Loucy (cell line): ENCODE results near the gene ELF5.

Experiments
- H2AFZ ChIP-seq: fragments of 200-600 bp; sonication (generic); 2 replicates; pipeline ENCODE4 v1.6.0; 2016; ENCODE audit warnings: antibody characterized with exemption, mild to moderate bottlenecking, low read length, moderate library complexity
- H3F3A ChIP-seq: fragments of 200-600 bp; 2 replicates; pipeline ENCODE4 v1.6.0; 2016; ENCODE audit warnings: antibody characterized with exemption, low read depth, mild to moderate bottlenecking
- H3K27me3 ChIP-seq: fragments of 200-600 bp; sonication (generic); 2 replicates; pipeline ENCODE4 v1.6.1; 2014; ENCODE audit warnings: low read length, mild to moderate bottlenecking; ENCODE audit not compliant: insufficient read depth, poor library complexity, severe bottlenecking
- H3K36me3 ChIP-seq: fragments of 200-600 bp; sonication (generic); 2 replicates; pipeline ENCODE4 v1.6.1; 2016; ENCODE audit warnings: low read length; ENCODE audit not compliant: insufficient read depth
- H3K4me1 ChIP-seq: fragments of 200-600 bp; sonication (generic); 2 replicates; pipeline ENCODE4 v1.5.1; 2014; ENCODE audit warnings: low read length, mild to moderate bottlenecking; ENCODE audit not compliant: insufficient read depth, poor library complexity, severe bottlenecking
- H3K4me2 ChIP-seq: fragments of 200-600 bp; sonication (generic); 2 replicates; pipeline ENCODE4 v1.6.0; 2014; ENCODE audit warnings: antibody characterized with exemption, low read length, low read depth, mild to moderate bottlenecking; ENCODE audit not compliant: poor library complexity, severe bottlenecking
- H3K4me3 ChIP-seq: fragments of 200-600 bp; sonication (generic); 2 replicates; pipeline ENCODE4 v1.5.1; 2014; ENCODE audit warnings: low read length, mild to moderate bottlenecking, mixed read lengths; ENCODE audit not compliant: poor library complexity, severe bottlenecking
- H3K79me2 ChIP-seq: fragments of 200-600 bp; sonication (generic); 2 replicates; pipeline ENCODE4 v1.6.1; 2014; ENCODE audit warnings: low read length; ENCODE audit not compliant: insufficient read depth
- H3K9ac ChIP-seq: fragments of 200-600 bp; sonication (generic); 2 replicates; pipeline ENCODE4 v1.6.0; 2014; ENCODE audit warnings: mild to moderate bottlenecking, low read depth, low read length, moderate library complexity; ENCODE audit not compliant: poor library complexity, severe bottlenecking
- H3K9me2 ChIP-seq: fragments of 200-600 bp; sonication (generic); replicated peaks from 2 replicates; pipeline ENCODE4 v1.6.1; 2016; ENCODE audit warnings: low read depth, low read length, mixed read lengths
- H3K9me3 ChIP-seq: fragments of 200-600 bp; sonication (generic); 2 replicates; pipeline ENCODE4 v1.6.1; 2014; ENCODE audit warnings: mild to moderate bottlenecking, antibody characterized with exemption, low read length, low read depth; ENCODE audit not compliant: insufficient read depth
- H4K20me1 ChIP-seq: fragments of 200-600 bp; sonication (generic); 2 replicates; pipeline ENCODE4 v1.6.0; 2014; ENCODE audit warnings: antibody characterized with exemption, low read length, mild to moderate bottlenecking; ENCODE audit not compliant: insufficient read depth, poor library complexity, severe bottlenecking
- EZH2phosphoT487 ChIP-seq: fragments of 200-600 bp; IDR thresholded peaks from 2 replicates; pipeline ENCODE4 v1.6.1; 2018; ENCODE audit warnings: antibody characterized with exemption, mild to moderate bottlenecking, moderate library complexity, borderline replicate concordance
- TF ChIP-seq, protein P1 (sequence below): fragments of 200-600 bp; sonication (generic); conservative IDR thresholded peaks from 2 replicates; pipeline ENCODE4 v1.5.1; 2014; ENCODE audit warnings: mild to moderate bottlenecking, antibody characterized with exemption, low read length

ELF5 gene

DNA sequence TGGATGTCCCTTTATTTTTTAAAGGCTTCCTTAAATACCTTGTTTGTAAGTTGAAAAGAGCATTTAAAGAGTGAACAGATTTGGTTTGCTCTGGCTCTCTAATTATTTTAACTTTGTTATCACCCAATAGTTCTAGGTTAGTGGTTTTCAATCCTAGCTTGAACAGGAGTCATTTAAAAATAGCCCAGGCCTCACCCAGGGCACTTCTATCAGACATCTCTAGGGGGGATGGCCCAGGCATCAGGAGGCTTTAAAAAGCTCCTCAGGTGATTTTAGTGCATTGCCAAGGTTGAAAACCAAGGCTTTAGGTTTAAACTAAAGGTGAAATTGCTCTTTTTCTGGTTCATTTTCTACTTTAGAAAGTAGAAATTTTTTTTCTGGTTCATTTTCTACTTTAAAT, 66.5 kb downstream of the ELF5 start:
- peaks cover 28% of the 10 kb centered on the region for H3K36me3 ChIP-seq
- no peak for TF ChIP-seq EZH2phosphoT487
- TF ChIP-seq, protein P1, sequence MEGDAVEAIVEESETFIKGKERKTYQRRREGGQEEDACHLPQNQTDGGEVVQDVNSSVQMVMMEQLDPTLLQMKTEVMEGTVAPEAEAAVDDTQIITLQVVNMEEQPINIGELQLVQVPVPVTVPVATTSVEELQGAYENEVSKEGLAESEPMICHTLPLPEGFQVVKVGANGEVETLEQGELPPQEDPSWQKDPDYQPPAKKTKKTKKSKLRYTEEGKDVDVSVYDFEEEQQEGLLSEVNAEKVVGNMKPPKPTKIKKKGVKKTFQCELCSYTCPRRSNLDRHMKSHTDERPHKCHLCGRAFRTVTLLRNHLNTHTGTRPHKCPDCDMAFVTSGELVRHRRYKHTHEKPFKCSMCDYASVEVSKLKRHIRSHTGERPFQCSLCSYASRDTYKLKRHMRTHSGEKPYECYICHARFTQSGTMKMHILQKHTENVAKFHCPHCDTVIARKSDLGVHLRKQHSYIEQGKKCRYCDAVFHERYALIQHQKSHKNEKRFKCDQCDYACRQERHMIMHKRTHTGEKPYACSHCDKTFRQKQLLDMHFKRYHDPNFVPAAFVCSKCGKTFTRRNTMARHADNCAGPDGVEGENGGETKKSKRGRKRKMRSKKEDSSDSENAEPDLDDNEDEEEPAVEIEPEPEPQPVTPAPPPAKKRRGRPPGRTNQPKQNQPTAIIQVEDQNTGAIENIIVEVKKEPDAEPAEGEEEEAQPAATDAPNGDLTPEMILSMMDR: no peak
- peak overlapping the region; percentile 68 for H3K4me3 ChIP-seq
- no peaks in the 10 kb centered on the region for H3K9me2 ChIP-seq
- H3K9me3 ChIP-seq: no peaks in the 10 kb centered on the region
- H3K4me1 ChIP-seq: peaks cover 93% of the 10 kb centered on the region
- no peak overlapping the region for H2AFZ ChIP-seq
- peaks cover 57% of the 10 kb centered on the region for H4K20me1 ChIP-seq
- H3K4me2 ChIP-seq: peak overlapping the region; percentile 81
- H3K79me2 ChIP-seq: peaks cover 95% of the 10 kb centered on the region
- H3F3A ChIP-seq: peaks cover 10% of the 10 kb centered on the region
- no peaks in the 10 kb centered on the region for H3K27me3 ChIP-seq
- H3K9ac ChIP-seq: peak overlapping the region; percentile 65

DNA sequence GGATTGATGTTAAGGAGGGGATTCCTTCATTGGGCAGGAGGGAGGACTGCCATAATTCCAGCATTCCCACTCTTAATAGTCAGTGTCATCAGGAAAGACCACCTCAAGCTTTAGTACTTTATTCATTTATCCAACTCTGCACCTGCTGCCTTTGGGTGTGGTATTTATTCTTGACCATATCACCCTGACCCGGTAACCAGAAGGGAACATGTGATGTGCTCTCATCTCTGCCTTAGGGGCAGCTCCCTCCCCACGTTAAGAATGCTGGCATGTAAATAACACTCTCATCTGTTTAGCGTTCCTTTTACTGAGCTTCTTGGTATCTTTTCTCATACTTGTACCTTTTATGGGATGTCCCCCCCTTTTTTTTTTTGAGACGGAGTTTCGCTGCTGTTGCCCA, 67.2 kb downstream of the ELF5 start:
- Histone ChIP-seq H3K27me3 (no peaks in the 10 kb centered on the region), H3K9me2 (no peaks in the 10 kb centered on the region), H3K4me3 (peak overlapping the region; percentile 12), H4K20me1 (peaks cover 62% of the 10 kb centered on the region), H3K79me2 (peaks cover 95% of the 10 kb centered on the region), H3K4me2 (peak overlapping the region; percentile 81), H3K9me3 (no peaks in the 10 kb centered on the region), H3K9ac (no peak overlapping the region), H2AFZ (no peak overlapping the region), H3F3A (peaks cover 10% of the 10 kb centered on the region), H3K4me1 (peaks cover 87% of the 10 kb centered on the region), H3K36me3 (peaks cover 22% of the 10 kb centered on the region)
- TF ChIP-seq, protein P1: no peak
- no peak for TF ChIP-seq EZH2phosphoT487

DNA sequence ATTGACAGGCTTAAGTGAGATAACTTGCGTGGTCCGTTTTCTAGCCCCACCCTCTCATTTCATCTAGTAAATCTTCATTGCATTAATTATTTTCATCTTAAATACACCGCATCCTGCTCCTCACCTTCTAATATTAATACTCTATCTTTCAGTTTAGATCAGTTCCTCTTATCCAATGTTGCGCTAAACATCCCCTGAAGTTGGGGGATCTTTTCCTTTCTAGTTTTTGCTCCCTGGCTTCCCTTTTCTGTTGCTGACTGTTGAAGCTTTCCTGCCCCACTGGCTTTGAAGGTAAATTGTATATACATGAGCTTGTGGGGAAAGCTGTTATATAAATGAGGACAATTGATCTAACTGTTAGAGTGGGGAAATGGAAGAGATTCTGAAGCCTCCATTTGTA, 67.6 kb downstream of the ELF5 start:
- Histone ChIP-seq H3K36me3 (peaks cover 17% of the 10 kb centered on the region), H3K9ac (no peak overlapping the region), H3K4me3 (peak overlapping the region; percentile 12), H3K4me1 (peaks cover 87% of the 10 kb centered on the region), H3K9me3 (no peaks in the 10 kb centered on the region), H4K20me1 (peaks cover 66% of the 10 kb centered on the region), H3K27me3 (no peaks in the 10 kb centered on the region), H3K9me2 (no peaks in the 10 kb centered on the region), H3K79me2 (peaks cover 95% of the 10 kb centered on the region), H3F3A (peaks cover 10% of the 10 kb centered on the region), H3K4me2 (peak overlapping the region; percentile 81), H2AFZ (no peak overlapping the region)
- TF ChIP-seq, protein P1: no peak
- TF ChIP-seq EZH2phosphoT487: no peak
